HepG2 (cell line): ENCODE measurements around the gene PRKAR2B. TPM values are rescaled to one million over a fixed set of nuclear protein-coding genes. Genes with fewer than 3 reads are reported as not detected.
A peak's percentile ranks its signal among the peaks of the same experiment; 100 is the strongest.

ENCODE experiments used
- ATAC-seq: fragments of 200-7000 bp; cut with Tn5 transposase; 3 replicates; pipeline ENCODE4 v1.9.1; 2020; ENCODE audit warnings: mild to moderate bottlenecking, moderate library complexity
- BruUV-seq: library from RNA; stranded (reverse); fragments of 400-500 nt; replicated peaks from 2 replicates; lab custom pipeline; 2021; lab: Mats Ljungman, UMichigan
- CTCF ChIA-PET: fragments of 300-600 bp; formaldehyde crosslinking; extraction: SDS; loops from one replicate; lab custom pipeline; 2021; ENCODE audit warnings: low total read pairs, inconsistent platforms, low intra/inter-chr PET ratio; lab: Yijun Ruan, JAX
- POLR2A ChIA-PET: fragments of 350-600 bp; sonication (Branson Sonifier 250); formaldehyde crosslinking; loops from one replicate; lab custom pipeline; 2020; ENCODE audit warnings: antibody characterized with exemption, inconsistent platforms; lab: Yijun Ruan, JAX
- DNase-seq: peaks from one replicate; pipeline ENCODE4 v3.0.0-alpha.2; 2015; ENCODE audit warnings: low spot score
- FAIRE-seq: peaks from 3 replicates; lab custom pipeline; 2011; peaks lifted over from hg19 to GRCh38; lab: Jason Lieb, UNC
- H2AFZ ChIP-seq: one replicate; pipeline ENCODE4 v1.6.1; 2011; ENCODE audit warnings: low read length, inconsistent platforms
- H3K27ac ChIP-seq: fragments of 300-600 bp; 3 replicates; pipeline ENCODE4 v1.8.0; 2011; ENCODE audit warnings: mixed run types, mild to moderate bottlenecking, mixed read lengths, low read length, inconsistent platforms; ENCODE audit not compliant: insufficient read depth; ENCODE audit errors: extremely low read length
- H3K27me3 ChIP-seq, 2 experiments: fragments of 200-600 bp in 1 of 2; 2 replicates in 1 of 2; 3 replicates in 1 of 2; pipeline versions ENCODE4 v1.6.0 to v1.8.0; 2011; ENCODE audit warnings: low read length in 2 of 2, mild to moderate bottlenecking in 2 of 2, moderate library complexity in 2 of 2, inconsistent platforms in 1 of 2; ENCODE audit not compliant: insufficient read depth in 2 of 2, control insufficient read depth in 1 of 2
- H3K36me3 ChIP-seq, 2 experiments: fragments of 200-600 bp in 1 of 2; replicated peaks in 1 of 2; 2 replicates in 1 of 2; 3 replicates in 1 of 2; pipeline versions ENCODE4 v1.5.1 to v1.8.0; 2011; ENCODE audit warnings: low read length in 2 of 2, inconsistent platforms in 1 of 2; ENCODE audit not compliant: insufficient read depth in 2 of 2, control insufficient read depth in 1 of 2
- H3K4me1 ChIP-seq: 2 replicates; pipeline ENCODE4 v1.5.1; 2012; ENCODE audit warnings: low read length, inconsistent platforms; ENCODE audit not compliant: insufficient read depth
- H3K4me2 ChIP-seq: 2 replicates; pipeline ENCODE4 v1.6.0; 2011; ENCODE audit warnings: low read depth, low read length, inconsistent platforms
- H3K4me3 ChIP-seq, 3 experiments: fragments of 200-600 bp in 1 of 3; sonication (generic), shearing (Covaris generic) in 1 of 3; replicated peaks in 1 of 3; 2 replicates each; pipeline ENCODE4 v1.5.1; 2011 to 2016; ENCODE audit warnings: low read length in 3 of 3, inconsistent platforms in 2 of 3, low read depth in 2 of 3, mild to moderate bottlenecking in 2 of 3, control low read depth in 1 of 3, mixed read lengths in 1 of 3; ENCODE audit not compliant: insufficient read depth in 1 of 3
- H3K79me2 ChIP-seq: one replicate; pipeline ENCODE4 v1.6.1; 2011; ENCODE audit warnings: low read length, inconsistent platforms; ENCODE audit not compliant: insufficient read depth
- H3K9ac ChIP-seq: 2 replicates; pipeline ENCODE4 v1.6.0; 2011; ENCODE audit warnings: mild to moderate bottlenecking, low read depth, low read length, inconsistent platforms; ENCODE audit not compliant: insufficient read depth
- H3K9me3 ChIP-seq: 2 replicates; pipeline ENCODE4 v1.5.1; 2012; ENCODE audit warnings: mild to moderate bottlenecking, low read length
- H4K20me1 ChIP-seq: 2 replicates; pipeline ENCODE4 v1.6.0; 2011; ENCODE audit warnings: inconsistent platforms, mild to moderate bottlenecking, low read length, moderate library complexity; ENCODE audit not compliant: insufficient read depth
- BRCA1 ChIP-seq: sonication (generic); formaldehyde crosslinking; IDR thresholded peaks from 2 replicates; pipeline ENCODE4 v1.4.0; 2020; ENCODE audit warnings: missing genetic modification reagents
- CREM ChIP-seq, 2 experiments: sonication (generic) in 1 of 2; formaldehyde crosslinking in 1 of 2; IDR thresholded peaks; 2 replicates each; pipeline versions ENCODE4 v1.4.0 to v1.6.1; 2016 to 2020; ENCODE audit warnings: antibody characterized with exemption in 1 of 2, mild to moderate bottlenecking in 1 of 2, missing genetic modification reagents in 1 of 2
- DNMT3B ChIP-seq: conservative IDR thresholded peaks from 2 replicates; pipeline ENCODE4 v1.6.1; 2016; ENCODE audit warnings: missing biosample characterization, control low read depth
- KAT8 ChIP-seq: IDR thresholded peaks from 2 replicates; pipeline ENCODE4 v1.6.1; 2016; ENCODE audit warnings: missing genetic modification reagents, missing compliant biosample characterization
- MAFF ChIP-seq: IDR thresholded peaks from 2 replicates; pipeline ENCODE4 v1.6.1; 2011; ENCODE audit warnings: low read depth, low read length, improper control_type of control experiment
- MAFK ChIP-seq, 2 experiments: IDR thresholded peaks in 1 of 2; conservative IDR thresholded peaks in 1 of 2; 2 replicates each; pipeline ENCODE4 v1.6.1; 2011; ENCODE audit warnings: improper control_type of control experiment in 2 of 2, low read length in 2 of 2
- MED13 ChIP-seq: sonication (generic); formaldehyde crosslinking; IDR thresholded peaks from 2 replicates; pipeline ENCODE4 v1.5.0; 2020; ENCODE audit warnings: missing genetic modification reagents
- NFE2L2 ChIP-seq: fragments of 150-350 bp; IDR thresholded peaks from 2 replicates; pipeline ENCODE4 v1.6.1; 2014; ENCODE audit warnings: low read length
- PHF20 ChIP-seq: sonication (generic); formaldehyde crosslinking; IDR thresholded peaks from 2 replicates; pipeline ENCODE4 v1.5.0; 2020; ENCODE audit warnings: mild to moderate bottlenecking, missing genetic modification reagents
- TOE1 ChIP-seq: sonication (generic); formaldehyde crosslinking; IDR thresholded peaks from 2 replicates; pipeline ENCODE4 v1.4.0; 2020; ENCODE audit warnings: mild to moderate bottlenecking, missing genetic modification reagents
- ZBTB42 ChIP-seq: sonication (generic); formaldehyde crosslinking; IDR thresholded peaks from 2 replicates; pipeline ENCODE4 v1.5.0; 2020; ENCODE audit warnings: mild to moderate bottlenecking, missing genetic modification reagents
- ZFP90 ChIP-seq: sonication (generic); formaldehyde crosslinking; IDR thresholded peaks from 2 replicates; pipeline ENCODE4 v1.8.0; 2022; ENCODE audit warnings: missing genetic modification reagents, mild to moderate bottlenecking, inconsistent platforms, borderline replicate concordance
- ZMAT3 ChIP-seq: sonication (generic); formaldehyde crosslinking; conservative IDR thresholded peaks from 2 replicates; pipeline ENCODE4 v1.7.0; 2021; ENCODE audit warnings: missing genetic modification reagents
- ZNF331 ChIP-seq: sonication (generic); formaldehyde crosslinking; IDR thresholded peaks from 2 replicates; pipeline ENCODE4 v1.4.0; 2020; ENCODE audit warnings: missing genetic modification reagents
- ZNF33B ChIP-seq: sonication (generic); formaldehyde crosslinking; IDR thresholded peaks from 2 replicates; pipeline ENCODE4 v1.5.1; 2020; ENCODE audit warnings: mild to moderate bottlenecking, missing genetic modification reagents
- ZNF605 ChIP-seq: sonication (generic); formaldehyde crosslinking; IDR thresholded peaks from 2 replicates; pipeline ENCODE4 v1.8.0; 2022; ENCODE audit warnings: mild to moderate bottlenecking, missing genetic modification reagents
- ZNF660 ChIP-seq: sonication (generic); formaldehyde crosslinking; IDR thresholded peaks from 2 replicates; pipeline ENCODE4 v1.5.1; 2020; ENCODE audit warnings: mild to moderate bottlenecking, low read depth, missing genetic modification reagents, borderline replicate concordance
- ZNF878 ChIP-seq: sonication (generic); formaldehyde crosslinking; IDR thresholded peaks from 2 replicates; pipeline ENCODE4 v1.8.1; 2023; ENCODE audit warnings: mild to moderate bottlenecking, missing genetic modification reagents, moderate library complexity
- WGBS: methylation state at CpG from one replicate; pipeline ENCODE4 v1.1.6; 2017; ENCODE audit warnings: low lambda C conversion rate; 5-methylcytosine and 5-hydroxymethylcytosine counted together
- in situ Hi-C: cut with HindIII; loops from 2 replicates; pipeline ENCODE4 v1.10.0; 2017; ENCODE audit warnings: low pct_unique_long_range_greater_than_20kb; ENCODE audit not compliant: extremely low pct_ligation_motif_present
- intact Hi-C: fragments of 100-400 bp; cut with micrococcal nuclease; formaldehyde crosslinking; loops from one replicate; pipeline ENCODE4 v1.10.0; 2022; ENCODE audit not compliant: unreplicated experiment
- polyA plus RNA-seq, 8 experiments: library from polyadenylated mRNA; depleted of rRNA in 3 of 8; stranded (reverse) in 7 of 8; unstranded in 1 of 8; fragments of >200 nt; fragmentation: Illumina TruSeq in 4 of 8; extraction: Trizol in 4 of 8; gene quantifications; 2 replicates each; pipeline versions ENCODE4 v1.2.1 to v1.2.3, GENCODE V29; 2011 to 2016; ENCODE audit warnings: low read depth in 4 of 8, missing spikeins in 1 of 8, mixed read lengths in 1 of 8; ENCODE audit not compliant: insufficient read depth in 1 of 8
- total RNA-seq, 5 experiments: library from RNA; depleted of rRNA; stranded (reverse); fragments of >200 nt; fragmentation: Illumina TruSeq; extraction: Trizol; gene quantifications; 2 replicates each; pipeline ENCODE4 v1.2.3, GENCODE V29; 2016; ENCODE audit warnings: low read depth in 1 of 5
- TF ChIP-seq, protein P1 (sequence below): IDR thresholded peaks from 2 replicates; pipeline ENCODE4 v1.6.1; 2016; ENCODE audit warnings: low read depth, borderline replicate concordance

Gene PRKAR2B
- total and polyA plus RNA-seq, 2 of the 13 experiments (the other 11 are each of a cell fraction or from before 2014, with no cell fraction given): not detected

DNA sequence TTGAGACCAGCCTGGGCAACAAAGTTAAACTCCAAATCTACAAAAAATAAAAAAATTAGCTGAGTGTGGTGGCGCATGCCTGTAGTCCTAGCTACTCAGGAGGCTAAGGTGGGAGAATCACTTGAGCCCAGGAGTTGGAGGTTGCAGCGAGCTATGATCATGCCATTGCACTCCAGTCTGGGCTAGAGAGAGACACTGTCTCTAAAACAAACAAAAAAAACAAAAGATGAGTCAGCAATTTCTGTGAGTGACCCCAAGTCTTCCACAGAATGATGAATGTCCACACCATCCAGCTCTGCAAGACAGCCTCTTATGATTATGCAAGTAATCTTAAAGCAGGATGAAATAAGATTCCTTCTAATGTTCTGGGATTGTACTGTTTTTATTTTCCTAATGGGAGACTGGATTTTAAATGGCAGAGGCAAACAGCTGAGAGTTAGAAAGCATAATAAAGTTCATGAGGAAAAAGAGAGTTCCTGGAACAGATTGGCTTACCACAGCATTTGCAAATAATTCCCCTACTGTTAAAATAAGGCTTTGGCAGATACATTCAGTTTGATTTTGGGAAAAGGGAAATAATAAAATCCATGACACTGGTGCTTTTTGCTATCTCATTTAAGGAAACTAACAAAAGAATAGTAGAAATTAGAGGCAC is 18.9 kb upstream of the PRKAR2B start:
- no TSS peak for BruUV-seq
- no peak for ATAC-seq
- ChIA-PET POLR2A (no interaction called here), CTCF (no interaction called here)
- H3K27ac ChIP-seq: no peak overlapping the region
- H3K79me2 ChIP-seq: no peaks in the 10 kb centered on the region
- intact Hi-C loops (no loop called here), in situ Hi-C loops (no loop called here)
- H3K36me3 ChIP-seq: no peaks in the 10 kb centered on the region
- FAIRE-seq: no peak
- no peaks in the 10 kb centered on the region for H3K27me3 ChIP-seq
- no peak for DNase-seq
- no peak overlapping the region for H3K4me2 ChIP-seq
- TF ChIP-seq TOE1 (CRISPR knock-in tag) (no peak), MAFF (peak; percentile 97), MAFK (conservative IDR thresholded peaks at IDR 0.05 in 1 of 2, IDR thresholded peaks at IDR 0.05 in 1 of 2; ENCODE audit: low read length in 2 of 2) (peak; percentile 96 to 98), NFE2L2 (peak; percentile 50)
- H3K9ac ChIP-seq: no peak overlapping the region
- H3K9me3 ChIP-seq: no peaks in the 10 kb centered on the region
- H3K4me3 ChIP-seq: no peak overlapping the region
- no peaks in the 10 kb centered on the region for H4K20me1 ChIP-seq
- H3K4me1 ChIP-seq: no peaks in the 10 kb centered on the region
- WGBS: 3% methylated on average over 2 of the region's 2 CpGs
- no peak overlapping the region for H2AFZ ChIP-seq

DNA sequence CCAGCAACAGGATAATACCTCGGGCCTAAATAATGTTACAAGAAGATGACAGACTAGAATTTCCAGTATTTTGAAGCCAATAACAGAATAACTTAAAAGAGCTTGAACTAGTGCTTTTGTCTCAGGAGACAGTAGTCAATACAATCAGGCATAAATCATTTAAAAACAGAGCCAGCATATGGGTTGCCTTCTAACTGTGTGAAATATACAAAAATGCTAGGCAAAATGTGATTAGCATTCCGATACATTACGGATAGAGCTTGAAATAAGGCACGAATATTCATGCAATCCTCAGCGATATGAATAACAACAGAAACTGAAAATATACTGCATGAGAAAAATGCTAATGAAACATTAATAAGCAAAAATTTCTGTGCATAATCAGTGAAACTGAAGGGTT is 18.3 kb upstream of the PRKAR2B start:
- TF ChIP-seq PHF20 (no peak), ZNF33B (CRISPR knock-in tag) (no peak), ZNF605 (CRISPR knock-in tag) (no peak), ZNF878 (no peak), KAT8 (no peak), ZBTB42 (CRISPR knock-in tag) (no peak), DNMT3B (no peak), CREM (IDR thresholded peaks at IDR 0.05) (no peak), CREM (CRISPR knock-in tag; IDR thresholded peaks at IDR 0.05) (no peak), ZNF331 (CRISPR knock-in tag) (no peak), ZFP90 (CRISPR knock-in tag) (no peak), ZNF660 (CRISPR knock-in tag) (no peak), ZMAT3 (CRISPR knock-in tag) (no peak), MED13 (CRISPR knock-in tag) (no peak), BRCA1 (CRISPR knock-in tag) (no peak)
- TF ChIP-seq, protein P1, sequence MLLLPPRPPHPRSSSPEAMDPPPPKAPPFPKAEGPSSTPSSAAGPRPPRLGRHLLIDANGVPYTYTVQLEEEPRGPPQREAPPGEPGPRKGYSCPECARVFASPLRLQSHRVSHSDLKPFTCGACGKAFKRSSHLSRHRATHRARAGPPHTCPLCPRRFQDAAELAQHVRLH (CRISPR knock-in tag): no peak
- TF ChIP-seq, all 625 proteins: peak for 0
- H3K4me3 ChIP-seq: no peak overlapping the region
- no peaks in the 10 kb centered on the region for H3K27me3 ChIP-seq
- in situ Hi-C loops (no loop called here), intact Hi-C loops (no loop called here)
- no peak for ATAC-seq
- POLR2A ChIA-PET: no interaction called here
- H3K9ac ChIP-seq: no peak overlapping the region
- H2AFZ ChIP-seq: no peak overlapping the region
- H3K27ac ChIP-seq: no peak overlapping the region
- 3% methylated on average over 5 of the region's 5 CpGs for WGBS
- no peak for FAIRE-seq
- CTCF ChIA-PET: no interaction called here
- no peaks in the 10 kb centered on the region for H4K20me1 ChIP-seq
- no peaks in the 10 kb centered on the region for H3K9me3 ChIP-seq
- H3K36me3 ChIP-seq: no peaks in the 10 kb centered on the region
- no peaks in the 10 kb centered on the region for H3K79me2 ChIP-seq
- no TSS peak for BruUV-seq
- H3K4me1 ChIP-seq: no peaks in the 10 kb centered on the region
- DNase-seq: no peak
- H3K4me2 ChIP-seq: no peak overlapping the region
